Measurements from ENCODE around the gene TSSK2.

The TSSK2 gene

GRCh38 chr22:19149047-19149883 is 18.2 kb downstream of the TSSK2 start:
- Histone ChIP-seq H2AFZ (ENCODE audit: low read depth, low read length) (no peak overlapping the region), H3K4me3 (ENCODE audit: low read length) (no peak overlapping the region), H3K36me3 (replicated peaks; ENCODE audit: low read depth, low read length) (no peaks in the 10 kb centered on the region), H3K27ac (ENCODE audit: low read length) (no peak overlapping the region), H3K27me3 (ENCODE audit: low read depth, low read length) (no peaks in the 10 kb centered on the region; the same call in 1 of the 2 replicates), H3K9me3 (ENCODE audit: insufficient read depth, low read length) (no peaks in the 10 kb centered on the region), H3K4me1 (ENCODE audit: low read length) (no peaks in the 10 kb centered on the region), H4K20me1 (ENCODE audit: insufficient read depth, low read length) (no peaks in the 10 kb centered on the region), H3K79me2 (ENCODE audit: low read length) (peaks cover 2% of the 10 kb centered on the region), H3K9ac (ENCODE audit: low read length) (no peak overlapping the region), H3K4me2 (ENCODE audit: low read length) (no peak overlapping the region)
- TF ChIP-seq CTCF (IDR thresholded peaks at IDR 0.05; ENCODE audit: low read depth, low read length): no peak
- TF ChIP-seq EZH2phosphoT487 (IDR thresholded peaks at IDR 0.05; ENCODE audit: low read depth): no peak

GRCh38 chr22:19149991-19150390 is 18.9 kb downstream of the TSSK2 start, which contains the start of gene GSC2:
Gene GSC2, minus strand, starts transcription at chr22:19150292. Its CDS starts 9 bp downstream, at chr22:19150283.
- Histone ChIP-seq H3K4me3 (ENCODE audit: low read length) (no peak within 1 kb of the TSS), H3K4me1 (ENCODE audit: low read length) (no peaks in the 10 kb centered on the region)

GRCh38 chr22:19150482-19151328 is 19.6 kb downstream of the TSSK2 start:
- Histone ChIP-seq H3K4me1 (ENCODE audit: low read length) (no peaks in the 10 kb centered on the region), H2AFZ (ENCODE audit: low read depth, low read length) (no peak overlapping the region), H3K4me3 (ENCODE audit: low read length) (no peak overlapping the region), H3K36me3 (replicated peaks; ENCODE audit: low read depth, low read length) (no peaks in the 10 kb centered on the region), H3K9ac (ENCODE audit: low read length) (no peak overlapping the region), H3K9me3 (ENCODE audit: insufficient read depth, low read length) (no peaks in the 10 kb centered on the region), H3K27ac (ENCODE audit: low read length) (no peak overlapping the region), H3K79me2 (ENCODE audit: low read length) (no peaks in the 10 kb centered on the region), H4K20me1 (ENCODE audit: insufficient read depth, low read length) (no peaks in the 10 kb centered on the region), H3K4me2 (ENCODE audit: low read length) (no peak overlapping the region), H3K27me3 (ENCODE audit: low read depth, low read length) (no peaks in the 10 kb centered on the region; the same call in 1 of the 2 replicates)
- TF ChIP-seq CTCF (IDR thresholded peaks at IDR 0.05; ENCODE audit: low read depth, low read length) (no peak), EZH2phosphoT487 (IDR thresholded peaks at IDR 0.05; ENCODE audit: low read depth) (no peak)

More at GRCh38 chr22:19149991-19150390, 18.9 kb downstream of the TSSK2 start, which contains the start of gene GSC2:
- H3K27ac ChIP-seq (ENCODE audit: low read length): no peak within 1 kb of the TSS
- no peaks in the 10 kb centered on the region for H4K20me1 ChIP-seq (ENCODE audit: insufficient read depth, low read length)
- H3K9me3 ChIP-seq (ENCODE audit: insufficient read depth, low read length): no peaks in the 10 kb centered on the region
- no peaks in the 10 kb centered on the region for H3K79me2 ChIP-seq (ENCODE audit: low read length)
- no peaks in the 10 kb centered on the region; the same call in 1 of the 2 replicates for H3K27me3 ChIP-seq (ENCODE audit: low read depth, low read length)
- H2AFZ ChIP-seq (ENCODE audit: low read depth, low read length): no peak within 1 kb of the TSS
- no peak within 1 kb of the TSS for H3K4me2 ChIP-seq (ENCODE audit: low read length)
- no peak within 1 kb of the TSS for H3K9ac ChIP-seq (ENCODE audit: low read length)
- TF ChIP-seq EZH2phosphoT487 (IDR thresholded peaks at IDR 0.05; ENCODE audit: low read depth) (no peak), CTCF (IDR thresholded peaks at IDR 0.05; ENCODE audit: low read depth, low read length) (no peak)
- no peaks in the 10 kb centered on the region for H3K36me3 ChIP-seq (replicated peaks; ENCODE audit: low read depth, low read length)
